Neural cell (in vitro differentiated cells): ENCODE results near the gene ARL5A. TPM values are rescaled to one million over a fixed set of nuclear protein-coding genes. Genes with fewer than 3 reads are reported as not detected.

Source experiments
- H2AFZ ChIP-seq: fragments of 200-600, 300-800 bp; sonication (generic), shearing (Covaris generic); 2 replicates; pipeline ENCODE4 v1.6.0; 2014; ENCODE audit warnings: low read depth, mild to moderate bottlenecking, antibody characterized with exemption, low read length, moderate library complexity
- H3F3A ChIP-seq: fragments of 200-600 bp; shearing (Covaris generic); 2 replicates; pipeline ENCODE4 v1.6.1; 2016; ENCODE audit warnings: mild to moderate bottlenecking, moderate library complexity, mixed read lengths, antibody characterized with exemption, low read length; ENCODE audit not compliant: insufficient read depth, poor library complexity, severe bottlenecking
- H3K27ac ChIP-seq: fragments of 200-600, 300-800 bp; sonication (generic), shearing (Covaris generic); 2 replicates; pipeline ENCODE4 v1.5.1; 2014; ENCODE audit warnings: mild to moderate bottlenecking, low read length, moderate library complexity
- H3K27me3 ChIP-seq: fragments of 300-800, 200-600 bp; sonication (generic), shearing (Covaris generic); 2 replicates; pipeline ENCODE4 v1.6.0; 2014; ENCODE audit warnings: mild to moderate bottlenecking, low read depth, low read length, moderate library complexity; ENCODE audit not compliant: insufficient read depth
- H3K36me3 ChIP-seq: fragments of 300-800, 200-600 bp; sonication (generic), shearing (Covaris generic); 2 replicates; pipeline ENCODE4 v1.5.1; 2014; ENCODE audit warnings: mild to moderate bottlenecking, antibody characterized with exemption, low read length, moderate library complexity; ENCODE audit not compliant: insufficient read depth
- H3K4me2 ChIP-seq: fragments of 300-800, 200-600 bp; sonication (generic), shearing (Covaris generic); 2 replicates; pipeline ENCODE4 v1.6.0; 2014; ENCODE audit warnings: mild to moderate bottlenecking, low read length
- H3K4me3 ChIP-seq: fragments of 300-800, 200-600 bp; sonication (generic), shearing (Covaris generic); 2 replicates; pipeline ENCODE4 v1.5.1; 2014; ENCODE audit warnings: mild to moderate bottlenecking, low read length, moderate library complexity
- H3K79me2 ChIP-seq: fragments of 200-600 bp; shearing (Covaris generic); replicated peaks from 2 replicates; pipeline ENCODE4 v1.6.0; 2014; ENCODE audit warnings: mild to moderate bottlenecking, low read length, moderate library complexity; ENCODE audit not compliant: insufficient read depth
- H3K9ac ChIP-seq: fragments of 300-800, 200-600 bp; sonication (generic), shearing (Covaris generic); 2 replicates; pipeline ENCODE4 v1.6.1; 2016; ENCODE audit warnings: mild to moderate bottlenecking, low read length, mixed read lengths
- H3K9me2 ChIP-seq: fragments of 200-600 bp; shearing (Covaris generic); 2 replicates; pipeline ENCODE4 v1.6.1; 2016; ENCODE audit warnings: mild to moderate bottlenecking, low read length, mixed read lengths; ENCODE audit not compliant: insufficient read depth
- H3K9me3 ChIP-seq: fragments of 200-600, 300-800 bp; sonication (generic), shearing (Covaris generic); 2 replicates; pipeline ENCODE4 v1.6.1; 2016; ENCODE audit warnings: mild to moderate bottlenecking, mixed run types, low read length, moderate library complexity, mixed read lengths
- H4K20me1 ChIP-seq: fragments of 200-600 bp; shearing (Covaris generic); 2 replicates; pipeline ENCODE4 v1.6.1; 2016; ENCODE audit warnings: mild to moderate bottlenecking, mixed run types; ENCODE audit not compliant: insufficient read depth
- EP300 ChIP-seq: fragments of 450-650 bp; conservative IDR thresholded peaks from 2 replicates; pipeline ENCODE4 v1.6.1; 2014; ENCODE audit warnings: antibody characterized with exemption, mild to moderate bottlenecking, moderate library complexity; ENCODE audit not compliant: poor library complexity, severe bottlenecking
- EZH2 ChIP-seq: fragments of 200-600, 300-800 bp; shearing (Covaris generic), sonication (generic); IDR thresholded peaks from 2 replicates; pipeline ENCODE4 v1.6.1; 2014; ENCODE audit warnings: antibody characterized with exemption, low read length, borderline replicate concordance, mild to moderate bottlenecking; ENCODE audit not compliant: insufficient read depth, poor library complexity, severe bottlenecking
- MXI1 ChIP-seq: fragments of 450-650 bp; conservative IDR thresholded peaks from 2 replicates; pipeline ENCODE4 v1.6.1; 2014; ENCODE audit warnings: antibody characterized with exemption, mild to moderate bottlenecking; ENCODE audit not compliant: poor library complexity, severe bottlenecking
- POLR2AphosphoS5 ChIP-seq: IDR thresholded peaks from 2 replicates; pipeline ENCODE4 v1.6.1; 2012
- SMC3 ChIP-seq: fragments of 450-650 bp; conservative IDR thresholded peaks from 2 replicates; pipeline ENCODE4 v1.6.1; 2014; ENCODE audit warnings: antibody characterized with exemption, mild to moderate bottlenecking, moderate library complexity; ENCODE audit not compliant: poor library complexity
- TAF1 ChIP-seq: IDR thresholded peaks from 2 replicates; pipeline ENCODE4 v1.6.1; 2012; ENCODE audit warnings: low read depth
- polyA plus RNA-seq: library from polyadenylated mRNA; depleted of rRNA; stranded (reverse); fragments of >200 nt; gene quantifications from 2 replicates; pipeline ENCODE4 v1.2.3, GENCODE V29; 2014
- TF ChIP-seq, protein P1 (sequence below): IDR thresholded peaks from 2 replicates; pipeline ENCODE4 v1.6.1; 2012; ENCODE audit warnings: borderline replicate concordance
- TF ChIP-seq, protein P2 (sequence below): fragments of 450-650 bp; IDR thresholded peaks from 2 replicates; pipeline ENCODE4 v1.5.1; 2014; ENCODE audit warnings: antibody characterized with exemption, mild to moderate bottlenecking, moderate library complexity; ENCODE audit not compliant: poor library complexity, severe bottlenecking

Gene ARL5A
- polyA plus RNA-seq, 1 donor from 2014 or later = 48.5 TPM

DNA sequence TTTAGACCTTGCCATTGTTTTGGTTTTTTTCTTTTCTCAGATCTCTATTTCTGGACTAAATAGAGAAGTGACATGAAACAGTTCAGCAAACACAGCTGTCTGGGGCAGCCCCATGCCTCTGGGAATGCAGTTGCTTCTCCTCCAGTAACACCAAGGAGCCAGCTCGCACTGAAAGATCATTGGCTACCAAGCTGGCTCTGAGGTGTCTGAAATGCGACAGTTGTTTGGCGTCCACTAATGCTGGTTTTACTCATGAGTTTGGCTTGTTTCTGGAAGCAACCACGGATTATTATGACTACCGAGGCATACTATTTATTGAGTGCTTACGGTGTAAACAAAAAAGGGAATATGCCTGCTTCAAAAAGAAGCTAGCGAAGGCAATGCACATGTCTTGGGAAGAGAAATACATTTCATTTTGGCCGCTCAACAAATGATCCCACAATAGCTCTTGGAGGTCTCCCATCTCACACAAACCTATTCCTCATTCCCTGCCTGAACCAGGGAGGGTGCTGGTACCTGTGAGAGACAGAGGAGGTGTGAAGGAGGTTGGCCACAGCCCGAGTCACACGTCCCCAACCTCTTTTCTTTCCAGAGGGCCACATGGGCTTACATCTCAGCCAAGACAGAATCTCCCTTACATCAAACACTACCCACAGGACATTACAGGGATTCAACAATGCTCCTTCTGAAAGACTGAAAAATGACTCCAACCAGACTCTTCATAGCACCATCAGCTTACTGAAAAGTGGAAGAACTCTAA, 56.4 kb downstream of the ARL5A start:
- Histone ChIP-seq H3K36me3 (no peaks in the 10 kb centered on the region), H2AFZ (no peak overlapping the region), H3K4me3 (no peak overlapping the region), H3K4me2 (no peak overlapping the region), H3K9me2 (no peaks in the 10 kb centered on the region), H3F3A (no peaks in the 10 kb centered on the region), H3K27ac (no peak overlapping the region), H4K20me1 (no peaks in the 10 kb centered on the region), H3K27me3 (no peaks in the 10 kb centered on the region), H3K9me3 (no peaks in the 10 kb centered on the region), H3K9ac (no peak overlapping the region), H3K79me2 (no peaks in the 10 kb centered on the region)
- TF ChIP-seq EP300 (no peak), EZH2 (no peak), SMC3 (no peak), MXI1 (no peak), TAF1 (no peak)
- TF ChIP-seq, protein P1, sequence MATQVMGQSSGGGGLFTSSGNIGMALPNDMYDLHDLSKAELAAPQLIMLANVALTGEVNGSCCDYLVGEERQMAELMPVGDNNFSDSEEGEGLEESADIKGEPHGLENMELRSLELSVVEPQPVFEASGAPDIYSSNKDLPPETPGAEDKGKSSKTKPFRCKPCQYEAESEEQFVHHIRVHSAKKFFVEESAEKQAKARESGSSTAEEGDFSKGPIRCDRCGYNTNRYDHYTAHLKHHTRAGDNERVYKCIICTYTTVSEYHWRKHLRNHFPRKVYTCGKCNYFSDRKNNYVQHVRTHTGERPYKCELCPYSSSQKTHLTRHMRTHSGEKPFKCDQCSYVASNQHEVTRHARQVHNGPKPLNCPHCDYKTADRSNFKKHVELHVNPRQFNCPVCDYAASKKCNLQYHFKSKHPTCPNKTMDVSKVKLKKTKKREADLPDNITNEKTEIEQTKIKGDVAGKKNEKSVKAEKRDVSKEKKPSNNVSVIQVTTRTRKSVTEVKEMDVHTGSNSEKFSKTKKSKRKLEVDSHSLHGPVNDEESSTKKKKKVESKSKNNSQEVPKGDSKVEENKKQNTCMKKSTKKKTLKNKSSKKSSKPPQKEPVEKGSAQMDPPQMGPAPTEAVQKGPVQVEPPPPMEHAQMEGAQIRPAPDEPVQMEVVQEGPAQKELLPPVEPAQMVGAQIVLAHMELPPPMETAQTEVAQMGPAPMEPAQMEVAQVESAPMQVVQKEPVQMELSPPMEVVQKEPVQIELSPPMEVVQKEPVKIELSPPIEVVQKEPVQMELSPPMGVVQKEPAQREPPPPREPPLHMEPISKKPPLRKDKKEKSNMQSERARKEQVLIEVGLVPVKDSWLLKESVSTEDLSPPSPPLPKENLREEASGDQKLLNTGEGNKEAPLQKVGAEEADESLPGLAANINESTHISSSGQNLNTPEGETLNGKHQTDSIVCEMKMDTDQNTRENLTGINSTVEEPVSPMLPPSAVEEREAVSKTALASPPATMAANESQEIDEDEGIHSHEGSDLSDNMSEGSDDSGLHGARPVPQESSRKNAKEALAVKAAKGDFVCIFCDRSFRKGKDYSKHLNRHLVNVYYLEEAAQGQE = no peak
- TF ChIP-seq, protein P2, sequence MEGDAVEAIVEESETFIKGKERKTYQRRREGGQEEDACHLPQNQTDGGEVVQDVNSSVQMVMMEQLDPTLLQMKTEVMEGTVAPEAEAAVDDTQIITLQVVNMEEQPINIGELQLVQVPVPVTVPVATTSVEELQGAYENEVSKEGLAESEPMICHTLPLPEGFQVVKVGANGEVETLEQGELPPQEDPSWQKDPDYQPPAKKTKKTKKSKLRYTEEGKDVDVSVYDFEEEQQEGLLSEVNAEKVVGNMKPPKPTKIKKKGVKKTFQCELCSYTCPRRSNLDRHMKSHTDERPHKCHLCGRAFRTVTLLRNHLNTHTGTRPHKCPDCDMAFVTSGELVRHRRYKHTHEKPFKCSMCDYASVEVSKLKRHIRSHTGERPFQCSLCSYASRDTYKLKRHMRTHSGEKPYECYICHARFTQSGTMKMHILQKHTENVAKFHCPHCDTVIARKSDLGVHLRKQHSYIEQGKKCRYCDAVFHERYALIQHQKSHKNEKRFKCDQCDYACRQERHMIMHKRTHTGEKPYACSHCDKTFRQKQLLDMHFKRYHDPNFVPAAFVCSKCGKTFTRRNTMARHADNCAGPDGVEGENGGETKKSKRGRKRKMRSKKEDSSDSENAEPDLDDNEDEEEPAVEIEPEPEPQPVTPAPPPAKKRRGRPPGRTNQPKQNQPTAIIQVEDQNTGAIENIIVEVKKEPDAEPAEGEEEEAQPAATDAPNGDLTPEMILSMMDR = no peak

DNA sequence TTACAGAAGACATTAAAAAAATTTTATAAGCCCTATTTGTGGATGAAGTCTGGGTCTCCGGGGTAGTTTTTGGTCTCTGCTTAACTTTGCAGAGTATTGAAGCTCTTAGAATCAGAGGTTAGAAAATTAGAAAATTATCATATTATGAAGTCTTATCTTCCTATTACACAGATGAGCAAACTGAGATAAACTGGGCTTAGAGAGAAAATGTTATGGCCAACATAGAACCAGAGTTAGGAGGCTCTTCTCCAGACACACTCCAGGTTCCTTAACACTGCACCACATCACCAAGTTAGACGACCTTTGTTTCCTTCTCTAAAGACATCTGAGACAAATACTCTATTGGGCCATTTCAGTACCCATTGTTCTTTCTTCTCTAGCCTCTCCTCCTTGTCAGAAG, 57.2 kb downstream of the ARL5A start:
- H3K4me2 ChIP-seq = no peak overlapping the region
- no peaks in the 10 kb centered on the region for H3K27me3 ChIP-seq
- no peak overlapping the region for H3K9ac ChIP-seq
- H3K4me3 ChIP-seq = no peak overlapping the region
- H3K9me2 ChIP-seq = no peaks in the 10 kb centered on the region
- no peaks in the 10 kb centered on the region for H4K20me1 ChIP-seq
- H3K9me3 ChIP-seq = no peaks in the 10 kb centered on the region
- no peaks in the 10 kb centered on the region for H3K36me3 ChIP-seq
- H3K79me2 ChIP-seq = no peaks in the 10 kb centered on the region
- no peak overlapping the region for H2AFZ ChIP-seq
- H3K27ac ChIP-seq = no peak overlapping the region
- TF ChIP-seq MXI1 (no peak), POLR2AphosphoS5 (no peak), EP300 (no peak)
- TF ChIP-seq, protein P2 = no peak
- H3F3A ChIP-seq = no peaks in the 10 kb centered on the region
